GM19467 (cell line): ENCODE data around the gene GNMT.
"Not testable (repeated sequence)": the region's sequence is repeated elsewhere in the genome, so short reads cannot be mapped to it uniquely, and the experiment has no call there.

Experiments used
- ATAC-seq: cut with Tn5 transposase; IDR thresholded peaks from one replicate; pipeline ENCODE4 v1.9.1; 2021; ENCODE audit warnings: mild to moderate bottlenecking, moderate library complexity; ENCODE audit not compliant: unreplicated experiment

GNMT gene

DNA sequence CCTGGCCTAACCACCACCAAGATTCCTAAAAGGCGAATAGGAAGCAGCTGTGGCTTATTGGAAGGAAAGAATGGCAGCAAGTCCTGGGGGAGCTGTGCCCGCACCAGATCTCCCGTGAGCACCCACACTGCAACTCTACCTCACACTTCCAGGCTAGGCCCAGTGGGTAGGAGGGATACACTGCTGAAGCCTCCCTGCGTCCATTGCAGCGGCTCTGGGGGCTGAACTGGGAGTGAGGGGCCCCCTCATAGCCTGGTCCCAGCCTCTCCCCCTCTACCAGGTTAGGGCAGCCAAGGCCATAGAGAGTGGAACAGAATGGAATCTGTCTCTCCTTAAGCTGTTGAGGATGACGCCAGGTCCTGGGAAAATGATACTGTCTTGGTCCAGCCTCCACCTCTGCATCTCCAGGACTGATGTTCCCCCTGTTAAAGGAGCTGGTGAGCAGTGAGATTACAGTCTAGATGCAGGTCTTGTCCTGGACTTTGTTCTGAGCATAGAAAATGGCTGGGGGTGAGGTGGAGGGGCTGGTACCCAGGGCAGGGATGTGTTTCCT lies 20.0 kb upstream of the GNMT start:
- no peak for ATAC-seq

- not testable (repeated sequence) for ATAC-seq
Measured at GRCh38 chr6:42941356-42941755, 19.2 kb upstream of the GNMT start.

- ATAC-seq, result no peak
Measured at GRCh38 chr6:42942444-42942843, 18.1 kb upstream of the GNMT start.

DNA sequence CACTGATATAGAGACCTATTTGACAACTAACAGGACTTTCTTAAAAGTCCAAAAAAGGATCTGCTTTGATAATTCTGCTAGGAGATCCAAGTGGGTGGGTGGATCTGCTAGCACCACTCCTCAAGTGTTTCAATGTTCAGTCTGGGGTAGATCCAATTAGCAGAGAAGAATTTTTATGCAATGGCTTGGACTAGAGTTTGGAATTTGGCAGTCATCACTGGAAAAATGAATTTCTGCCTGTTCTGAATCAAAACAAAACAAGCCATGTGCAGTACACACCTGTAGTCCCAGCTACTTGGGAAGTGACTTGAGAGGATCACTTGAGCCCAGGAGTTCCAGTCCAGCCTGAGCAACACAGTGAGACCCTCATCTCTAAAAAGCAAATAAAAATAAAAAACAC lies 12.6 kb upstream of the GNMT start:
- ATAC-seq, result no peak

DNA sequence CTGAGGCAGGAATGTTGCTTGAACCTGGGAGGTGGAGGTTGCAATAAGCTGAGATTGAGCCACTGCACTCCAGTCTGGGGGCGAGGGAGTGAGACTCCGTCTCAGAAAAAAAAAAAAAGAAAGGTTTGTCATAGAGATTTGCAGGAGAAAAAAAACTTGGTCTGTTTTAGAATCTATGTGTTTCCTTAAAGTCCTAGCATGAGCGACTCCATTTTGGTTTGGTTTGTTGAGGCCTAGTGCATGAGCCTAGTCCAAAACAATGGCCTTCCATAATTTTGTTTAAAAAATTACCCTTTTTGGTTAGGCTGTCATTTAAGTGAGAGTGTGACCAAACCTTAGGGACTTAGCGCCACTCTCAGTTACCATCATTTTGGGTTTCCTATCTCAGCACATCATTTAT lies 8.2 kb upstream of the GNMT start:
- ATAC-seq, result no peak

- ATAC-seq, result not testable (repeated sequence)
Measured at GRCh38 chr6:42954405-42954804, 6.1 kb upstream of the GNMT start.

DNA sequence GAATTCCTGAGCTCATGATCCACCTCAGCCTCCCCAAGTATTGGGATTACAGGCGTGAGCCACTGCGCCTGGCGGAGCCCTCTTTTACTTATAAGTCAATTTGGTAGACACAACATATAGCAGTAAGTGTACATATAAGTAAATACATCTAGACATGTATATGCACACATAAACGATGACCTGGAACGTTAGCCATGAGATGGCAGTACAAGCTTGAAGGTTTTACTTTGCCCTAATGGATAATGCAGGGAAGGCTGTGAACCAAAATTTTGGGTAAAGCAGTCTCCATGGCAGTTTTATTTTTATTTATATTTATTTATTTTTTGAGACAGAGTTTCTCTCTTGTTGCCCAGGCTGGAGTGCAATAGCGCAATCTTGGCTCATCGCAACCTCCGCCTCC lies 2.4 kb upstream of the GNMT start:
- no peak for ATAC-seq

DNA sequence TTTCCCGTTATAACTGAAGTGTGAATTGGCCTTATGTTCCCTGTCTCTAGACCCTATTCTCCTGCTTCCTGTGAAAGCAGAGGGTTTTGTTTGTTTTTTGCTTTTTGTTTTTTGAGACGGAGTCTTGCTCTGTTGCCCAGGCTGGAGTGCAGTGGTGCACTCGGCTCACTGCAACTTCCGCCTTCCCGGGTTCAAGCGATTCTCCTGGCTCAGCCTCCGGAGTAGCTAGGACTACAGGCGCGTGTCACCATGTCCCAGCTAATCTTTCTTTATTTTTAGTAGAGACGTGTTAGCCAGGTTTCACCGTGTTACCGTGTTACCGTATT lies 674 bp upstream of the GNMT start:
- ATAC-seq, result no peak

- no peak for ATAC-seq
Measured at GRCh38 chr6:42961020-42961470, 491 bp downstream of the GNMT start.

DNA sequence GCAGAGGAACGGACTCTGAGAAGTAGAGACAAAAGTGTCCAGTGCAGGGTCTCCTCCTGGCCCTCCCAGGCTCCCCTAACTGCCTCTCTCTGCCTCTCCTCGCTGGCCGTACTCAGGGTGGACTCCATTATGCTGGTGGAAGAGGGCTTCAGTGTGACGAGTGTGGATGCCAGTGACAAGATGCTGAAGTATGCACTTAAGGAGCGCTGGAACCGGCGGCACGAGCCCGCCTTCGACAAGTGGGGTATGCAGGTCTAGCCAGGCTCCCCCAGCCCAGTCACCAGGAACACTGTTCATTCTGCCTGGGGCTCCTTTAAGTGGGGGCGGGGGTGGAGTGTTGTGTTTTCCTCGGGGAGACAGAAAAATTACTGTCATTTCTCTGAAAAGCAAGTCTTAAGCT lies 1.5 kb downstream of the GNMT start:
- ATAC-seq, result no peak

DNA sequence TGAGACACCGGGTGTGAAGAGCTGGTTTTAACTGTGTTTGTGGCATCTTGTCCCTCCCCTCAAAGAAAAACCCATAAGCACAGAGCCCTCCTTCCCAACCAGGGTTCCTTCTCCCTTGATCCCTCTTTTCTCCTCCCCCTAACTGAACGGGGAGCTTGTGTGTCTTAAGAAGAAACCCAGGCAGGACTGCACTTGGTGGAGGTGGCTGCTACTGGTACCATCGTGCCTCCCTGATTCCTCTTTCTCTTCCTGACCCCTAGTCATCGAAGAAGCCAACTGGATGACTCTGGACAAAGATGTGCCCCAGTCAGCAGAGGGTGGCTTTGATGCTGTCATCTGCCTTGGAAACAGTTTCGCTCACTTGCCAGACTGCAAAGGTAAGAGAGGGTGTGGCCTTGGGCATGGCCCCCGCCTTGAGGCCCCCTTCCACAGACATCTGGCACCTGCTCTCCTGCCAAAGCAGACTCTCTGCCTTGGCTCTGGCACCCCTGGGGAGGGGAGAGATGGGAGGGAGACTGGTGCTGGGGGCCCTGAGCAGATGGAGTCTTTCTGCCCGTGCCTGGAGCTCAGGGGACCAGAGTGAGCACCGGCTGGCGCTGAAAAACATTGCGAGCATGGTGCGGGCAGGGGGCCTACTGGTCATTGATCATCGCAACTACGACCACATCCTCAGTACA lies 2.1 kb downstream of the GNMT start:
- no peak for ATAC-seq

GRCh38 chr6:42963179-42963854 lies 2.8 kb downstream of the GNMT start:
- ATAC-seq, result no peak

- ATAC-seq, result no peak
Measured at GRCh38 chr6:42963855-42964605, 3.5 kb downstream of the GNMT start.

- ATAC-seq, result no peak
Measured at GRCh38 chr6:42966571-42966970, 6.0 kb downstream of the GNMT start.

DNA sequence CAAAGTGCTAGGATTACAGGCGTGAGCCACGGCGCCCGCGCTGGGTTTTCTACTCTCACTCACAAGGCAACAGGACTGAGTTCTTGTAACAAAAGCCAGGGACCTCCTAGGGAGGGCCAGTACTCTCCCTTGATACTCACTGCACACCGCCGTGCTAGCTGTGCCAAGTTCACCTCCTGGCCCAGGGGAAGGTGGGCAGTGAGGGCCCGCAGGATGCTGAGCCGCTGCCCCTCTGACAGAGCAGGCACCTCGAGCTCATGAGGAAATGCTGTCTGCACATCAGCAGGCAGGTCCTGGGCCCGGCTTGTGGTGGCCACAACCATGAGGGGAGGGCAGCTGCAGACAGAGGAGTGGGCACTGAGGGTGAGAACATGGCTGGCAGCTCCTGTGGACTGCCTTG lies 6.7 kb downstream of the GNMT start:
- ATAC-seq, result no peak

DNA sequence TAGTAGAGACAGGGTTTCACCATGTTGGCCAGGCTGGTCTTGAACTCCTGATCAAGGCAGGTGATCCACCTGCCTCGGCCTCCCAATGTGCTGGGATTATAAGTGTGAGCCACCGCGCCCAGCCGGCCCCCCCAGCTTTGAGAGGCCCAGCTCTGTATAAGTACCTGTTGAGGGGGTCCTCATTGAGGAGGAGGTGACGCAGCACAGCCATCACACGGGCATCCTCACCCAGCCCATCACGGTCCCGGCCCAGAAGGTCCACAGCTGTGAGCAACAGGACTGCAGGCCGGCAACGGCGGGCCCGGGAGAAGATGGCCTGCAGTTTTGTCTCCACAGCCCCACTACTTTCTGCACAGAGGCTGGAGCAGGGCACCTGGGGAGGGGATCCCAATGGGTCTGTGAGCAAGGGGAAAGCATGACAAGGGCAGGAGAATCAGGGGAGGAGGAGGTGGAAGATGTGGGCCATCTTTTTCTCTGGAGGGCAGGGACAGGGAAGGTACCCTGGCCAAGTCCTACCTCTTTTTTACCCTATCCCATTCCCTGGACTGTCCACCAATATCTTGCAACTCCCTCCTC lies 7.7 kb downstream of the GNMT start:
- ATAC-seq, result no peak

GRCh38 chr6:42968783-42969182 lies 8.2 kb downstream of the GNMT start:
- ATAC-seq, result no peak

GRCh38 chr6:42969431-42969830 lies 8.9 kb downstream of the GNMT start:
- ATAC-seq, result no peak

DNA sequence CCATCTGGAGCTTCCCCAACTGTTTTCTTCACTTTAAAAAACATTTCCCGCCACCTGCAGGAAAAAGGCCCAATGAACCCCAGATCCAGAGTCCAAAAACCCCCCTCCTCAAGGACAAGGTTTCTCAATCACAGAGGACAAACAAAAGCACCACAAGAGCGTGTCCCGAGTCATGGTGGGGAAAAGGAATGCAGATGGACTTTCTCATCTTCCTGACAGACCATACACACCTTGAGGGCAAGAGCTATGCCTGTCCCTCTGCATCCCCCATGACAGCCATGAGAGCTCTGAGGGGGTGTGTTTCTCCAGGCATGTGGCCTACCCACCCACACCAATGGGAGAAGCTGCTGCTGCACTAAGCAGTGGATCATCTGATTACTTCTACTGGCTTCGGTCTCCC lies 9.4 kb downstream of the GNMT start:
- no peak for ATAC-seq

DNA sequence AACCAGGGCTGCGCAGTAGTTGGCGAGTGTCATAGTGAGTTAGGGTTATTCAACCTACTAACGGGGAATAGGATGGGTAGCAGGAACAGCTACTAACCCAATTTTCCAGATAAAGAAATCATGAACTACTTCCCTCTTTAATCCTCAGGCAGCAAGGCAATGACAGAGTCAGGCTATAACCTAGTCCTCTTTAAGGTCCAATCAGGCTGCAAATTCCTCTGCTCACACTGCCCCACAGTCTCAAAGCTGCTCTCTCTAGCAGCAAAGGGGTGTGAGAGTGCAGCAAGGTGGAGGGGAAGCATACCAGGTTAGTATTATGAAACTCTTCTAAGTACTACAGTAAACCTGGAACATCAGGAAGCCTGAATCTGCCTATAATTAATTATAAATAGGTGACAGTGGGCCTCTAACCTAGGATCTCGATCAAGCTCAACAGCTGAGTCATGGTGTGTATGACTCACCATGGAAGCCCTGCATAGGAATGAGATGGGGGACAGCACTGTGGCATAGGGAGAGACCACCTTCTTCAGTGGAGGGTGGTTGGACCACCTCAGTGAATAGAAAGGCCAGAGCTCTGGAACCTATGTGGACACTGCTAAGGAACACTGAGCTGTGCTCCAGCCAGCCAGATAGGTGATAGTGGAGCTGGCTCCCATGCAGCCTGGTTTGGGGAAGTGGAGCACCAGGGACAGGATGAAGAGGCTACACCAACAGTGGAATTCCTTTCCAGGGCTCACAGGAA lies 10.5 kb downstream of the GNMT start:
- no peak for ATAC-seq
